HEK293 (cell line): ENCODE results near the gene RAB2B.

Experiments used
- BCL11B ChIP-seq: fragments of 450-650 bp; formaldehyde crosslinking; IDR thresholded peaks from 2 replicates; pipeline ENCODE4 v1.5.1; 2016; ENCODE audit warnings: low read depth, missing biosample characterization, missing genetic modification characterization
- CTCF ChIP-seq: fragments of 450-650 bp; formaldehyde crosslinking; IDR thresholded peaks from 2 replicates; pipeline ENCODE4 v1.5.1; 2016; ENCODE audit warnings: missing biosample characterization, missing genetic modification characterization
- KLF7 ChIP-seq: fragments of 450-650 bp; formaldehyde crosslinking; IDR thresholded peaks from 2 replicates; pipeline ENCODE4 v1.5.1; 2016; ENCODE audit warnings: missing biosample characterization, missing genetic modification characterization, borderline replicate concordance
- KLF8 ChIP-seq: fragments of 450-650 bp; formaldehyde crosslinking; IDR thresholded peaks from 2 replicates; pipeline ENCODE4 v1.5.1; 2016; ENCODE audit warnings: missing biosample characterization, missing genetic modification characterization
- OVOL3 ChIP-seq: fragments of 450-650 bp; formaldehyde crosslinking; IDR thresholded peaks from 2 replicates; pipeline ENCODE4 v1.5.1; 2016; ENCODE audit warnings: missing biosample characterization, missing genetic modification characterization
- PRDM4 ChIP-seq: fragments of 450-650 bp; formaldehyde crosslinking; IDR thresholded peaks from 2 replicates; pipeline ENCODE4 v1.5.1; 2017; ENCODE audit warnings: missing biosample characterization, missing genetic modification characterization
- REST ChIP-seq: fragments of 450-650 bp; formaldehyde crosslinking; IDR thresholded peaks from 2 replicates; pipeline ENCODE4 v1.5.1; 2016; ENCODE audit warnings: missing biosample characterization, missing genetic modification characterization
- SETDB1 ChIP-seq: IDR thresholded peaks from one replicate; pipeline ENCODE4 v1.6.1; 2017; ENCODE audit warnings: mild to moderate bottlenecking, low read length, moderate library complexity, mixed read lengths; ENCODE audit not compliant: insufficient read length
- SP3 ChIP-seq: fragments of 450-650 bp; formaldehyde crosslinking; IDR thresholded peaks from 2 replicates; pipeline ENCODE4 v1.5.1; 2016; ENCODE audit warnings: missing biosample characterization, missing genetic modification characterization
- TSHZ1 ChIP-seq: fragments of 450-650 bp; formaldehyde crosslinking; IDR thresholded peaks from 2 replicates; pipeline ENCODE4 v1.5.1; 2016; ENCODE audit warnings: missing biosample characterization, missing genetic modification characterization, borderline replicate concordance
- ZBTB17 ChIP-seq: fragments of 450-650 bp; formaldehyde crosslinking; IDR thresholded peaks from 2 replicates; pipeline ENCODE4 v1.5.1; 2016; ENCODE audit warnings: missing biosample characterization, missing genetic modification characterization
- ZBTB21 ChIP-seq: fragments of 450-650 bp; formaldehyde crosslinking; IDR thresholded peaks from 2 replicates; pipeline ENCODE4 v1.5.1; 2017; ENCODE audit warnings: missing biosample characterization, missing genetic modification characterization
- ZFP69B ChIP-seq: fragments of 450-650 bp; formaldehyde crosslinking; IDR thresholded peaks from 2 replicates; pipeline ENCODE4 v1.5.1; 2016; ENCODE audit warnings: missing biosample characterization, missing genetic modification characterization
- ZNF2 ChIP-seq: fragments of 450-650 bp; formaldehyde crosslinking; IDR thresholded peaks from 2 replicates; pipeline ENCODE4 v1.5.1; 2016; ENCODE audit warnings: missing biosample characterization, missing genetic modification characterization
- ZNF433 ChIP-seq: fragments of 450-650 bp; formaldehyde crosslinking; IDR thresholded peaks from 2 replicates; pipeline ENCODE4 v1.5.1; 2016; ENCODE audit warnings: missing biosample characterization, missing genetic modification characterization, low read depth
- ZNF48 ChIP-seq: fragments of 450-650 bp; formaldehyde crosslinking; IDR thresholded peaks from 2 replicates; pipeline ENCODE4 v1.5.1; 2016; ENCODE audit warnings: missing biosample characterization, missing genetic modification characterization
- ZNF518A ChIP-seq: fragments of 450-650 bp; formaldehyde crosslinking; conservative IDR thresholded peaks from 2 replicates; pipeline ENCODE4 v1.5.1; 2016; ENCODE audit warnings: low read depth, missing biosample characterization, missing genetic modification characterization
- ZNF529 ChIP-seq: fragments of 450-650 bp; formaldehyde crosslinking; IDR thresholded peaks from 2 replicates; pipeline ENCODE4 v1.5.1; 2017; ENCODE audit warnings: missing genetic modification characterization, missing biosample characterization; ENCODE audit not compliant: insufficient replicate concordance
- ZNF561 ChIP-seq: fragments of 450-650 bp; IDR thresholded peaks from 2 replicates; pipeline ENCODE4 v1.5.1; 2018; ENCODE audit warnings: missing biosample characterization, missing genetic modification characterization, borderline replicate concordance
- ZNF76 ChIP-seq: fragments of 450-650 bp; formaldehyde crosslinking; IDR thresholded peaks from 2 replicates; pipeline ENCODE4; 2016; ENCODE audit warnings: low read depth, missing biosample characterization, missing genetic modification characterization, borderline replicate concordance
- ZNF791 ChIP-seq: fragments of 450-650 bp; formaldehyde crosslinking; IDR thresholded peaks from 2 replicates; pipeline ENCODE4 v1.5.1; 2016; ENCODE audit warnings: missing biosample characterization, missing genetic modification characterization
- ZXDB ChIP-seq: fragments of 450-650 bp; formaldehyde crosslinking; IDR thresholded peaks from 2 replicates; pipeline ENCODE4 v1.5.1; 2016; ENCODE audit warnings: missing biosample characterization, missing genetic modification characterization

Gene RAB2B

GRCh38 chr14:21510735-21511657 is 34.2 kb upstream of the RAB2B start, which contains the start of gene METTL3 (continued):
- TF ChIP-seq CTCF (tag by site-specific recombination): peak; percentile 26; the same call in 1 of the 2 replicates
- no peak; the same call in 1 of the 2 replicates for TF ChIP-seq ZNF2 (tag by site-specific recombination)
- TF ChIP-seq REST (tag by site-specific recombination): 0 out of 2 replicates have a peak, but pooled peaks have one; percentile 16
- peak; percentile 100 for TF ChIP-seq ZXDB (tag by site-specific recombination)
- TF ChIP-seq PRDM4 (tag by site-specific recombination): no peak
- TF ChIP-seq ZNF76 (tag by site-specific recombination): peak; percentile 91
- TF ChIP-seq ZNF433 (tag by site-specific recombination): no peak
- TF ChIP-seq ZFP69B (tag by site-specific recombination): peak; percentile 10; the same call in 1 of the 2 replicates
- peak; percentile 76 for TF ChIP-seq ZBTB21 (tag by site-specific recombination)
- TF ChIP-seq KLF8: peak; percentile 46
- TF ChIP-seq ZNF529 (tag by site-specific recombination): no peak
- peak; percentile 77 for TF ChIP-seq SP3 (tag by site-specific recombination)
- peak; percentile 89 for TF ChIP-seq OVOL3
- no peak for TF ChIP-seq ZNF48
- TF ChIP-seq BCL11B (tag by site-specific recombination): peak; percentile 71
- TF ChIP-seq TSHZ1 (tag by site-specific recombination): no peak
- peak; percentile 95 for TF ChIP-seq ZBTB17 (tag by site-specific recombination)
- no peak for TF ChIP-seq SETDB1
- TF ChIP-seq ZNF791: no peak
- no peak for TF ChIP-seq KLF7
- peak; percentile 100 for TF ChIP-seq ZNF561
- peak; percentile 99 for TF ChIP-seq ZNF518A (tag by site-specific recombination)
